Panc1 (cell line): ENCODE data around the gene MPIG6B.

Experiments used
- CTCF ChIP-seq: fragments of 450-650 bp; IDR thresholded peaks from 2 replicates; pipeline ENCODE4 v1.5.1; 2017; ENCODE audit warnings: mild to moderate bottlenecking
- SIN3A ChIP-seq: IDR thresholded peaks from 2 replicates; pipeline ENCODE4 v1.6.1; 2012; ENCODE audit warnings: low read depth, mild to moderate bottlenecking, low read length, moderate library complexity, borderline replicate concordance; ENCODE audit not compliant: insufficient read depth

DNA sequence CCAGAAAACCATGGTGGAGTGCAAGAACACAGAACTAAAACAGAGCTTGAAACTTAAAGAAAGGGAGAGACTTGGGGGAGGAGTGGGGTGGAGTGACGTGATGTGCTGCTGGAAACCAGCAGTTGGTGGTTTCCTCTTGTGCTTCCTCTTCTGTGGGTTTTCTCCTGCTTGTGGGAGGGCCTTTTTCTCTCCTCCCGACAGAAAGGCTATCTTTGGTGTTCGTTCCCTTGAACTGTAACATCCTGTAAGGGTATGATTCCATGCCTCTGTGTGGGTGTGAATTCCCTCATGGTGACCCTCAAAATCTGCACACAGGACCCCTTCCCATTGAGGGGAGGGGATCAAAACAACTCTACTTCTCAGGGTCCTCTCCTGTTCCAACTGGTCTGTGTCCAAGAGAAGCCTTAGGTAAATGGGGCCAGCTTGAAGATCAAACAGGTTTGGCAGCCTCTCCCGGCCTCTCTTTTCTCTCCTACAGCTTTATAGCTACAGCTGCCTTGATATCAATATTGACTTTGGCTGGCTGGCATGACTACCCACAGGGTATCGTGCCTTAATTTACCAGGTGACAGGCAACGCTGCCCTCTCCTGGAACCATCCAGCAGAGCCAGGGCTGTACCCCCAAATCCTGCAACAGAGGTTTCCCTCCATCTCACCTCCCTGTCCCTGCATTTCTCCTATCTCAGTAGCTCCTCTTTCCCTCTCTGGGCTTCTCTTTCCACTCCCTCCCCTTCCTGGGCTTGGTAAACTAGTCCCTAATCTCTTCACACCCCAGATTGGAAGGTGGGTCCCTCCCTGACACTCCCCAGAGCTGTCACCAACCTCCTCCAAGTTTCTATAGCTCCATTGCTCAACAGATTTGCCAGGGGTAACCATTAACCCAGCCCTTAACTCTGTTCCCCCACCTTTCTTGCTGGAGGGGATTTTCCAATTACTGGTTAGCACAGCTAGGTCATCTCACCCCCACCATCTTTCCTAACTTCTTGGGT, 15.1 kb downstream of the MPIG6B start:
- TF ChIP-seq CTCF (no peak), SIN3A (no peak)
